OCI-LY7 (cell line): ENCODE data around the gene PARD3B. TPM values are rescaled to one million over a fixed set of nuclear protein-coding genes. Genes with fewer than 3 reads are reported as not detected.

Source experiments
- BruUV-seq: library from RNA; stranded (reverse); fragments of 400-500 nt; replicated peaks from 2 replicates; lab custom pipeline; 2021; lab: Mats Ljungman, UMichigan
- CTCF ChIA-PET: fragments of 300-600 bp; sonication (Branson Sonifier 250); formaldehyde crosslinking; loops from one replicate; lab custom pipeline; 2022; ENCODE audit warnings: antibody characterized with exemption; ENCODE audit not compliant: unreplicated experiment; lab: Charles Lee
- POLR2A ChIA-PET: fragments of 300-600 bp; sonication (Branson Sonifier 250); formaldehyde crosslinking; loops from one replicate; lab custom pipeline; 2022; ENCODE audit warnings: antibody characterized with exemption; lab: Charles Lee
- DNase-seq: peaks from one replicate; pipeline ENCODE4 v3.0.0-alpha.2; 2015; ENCODE audit warnings: low spot score
- H2AFZ ChIP-seq: fragments of 200-600 bp; sonication (generic), shearing (Covaris generic); 2 replicates; pipeline ENCODE4 v1.6.1; 2014; ENCODE audit warnings: mild to moderate bottlenecking, antibody characterized with exemption, low read length, moderate library complexity
- H3K27ac ChIP-seq: fragments of 200-600 bp; sonication (generic); 2 replicates; pipeline ENCODE4 v1.5.1; 2014; ENCODE audit warnings: mixed run types, low read depth, mild to moderate bottlenecking, moderate library complexity, low read length, inconsistent platforms; ENCODE audit not compliant: poor library complexity, severe bottlenecking
- H3K36me3 ChIP-seq: fragments of 200-600 bp; sonication (generic); 2 replicates; pipeline ENCODE4 v1.6.1; 2014; ENCODE audit warnings: mild to moderate bottlenecking, antibody characterized with exemption, low read length, moderate library complexity, mixed read lengths; ENCODE audit not compliant: insufficient read depth
- H3K4me1 ChIP-seq: fragments of 200-600 bp; sonication (generic); 2 replicates; pipeline ENCODE4 v1.5.1; 2014; ENCODE audit warnings: mild to moderate bottlenecking, low read length; ENCODE audit not compliant: insufficient read depth, poor library complexity, severe bottlenecking
- H3K4me2 ChIP-seq: fragments of 200-600 bp; sonication (generic); 2 replicates; pipeline ENCODE4 v1.6.1; 2014; ENCODE audit warnings: mild to moderate bottlenecking, low read length
- H3K4me3 ChIP-seq: fragments of 200-600 bp; sonication (generic); 2 replicates; pipeline ENCODE4 v1.5.1; 2014; ENCODE audit warnings: mild to moderate bottlenecking, low read depth, low read length; ENCODE audit not compliant: poor library complexity, severe bottlenecking
- H3K79me2 ChIP-seq: fragments of 200-600 bp; sonication (generic); 2 replicates; pipeline ENCODE4 v1.6.1; 2016; ENCODE audit warnings: low read depth, mild to moderate bottlenecking, low read length, moderate library complexity, mixed read lengths; ENCODE audit not compliant: insufficient read depth
- H3K9me2 ChIP-seq: fragments of 200-600 bp; sonication (generic); 2 replicates; pipeline ENCODE4 v1.6.1; 2016; ENCODE audit warnings: mild to moderate bottlenecking, low read length, mixed read lengths; ENCODE audit not compliant: insufficient read depth
- H3K9me3 ChIP-seq: fragments of 200-600 bp; sonication (generic); 2 replicates; pipeline ENCODE4 v1.6.1; 2014; ENCODE audit warnings: mild to moderate bottlenecking, mixed run types, low read length, mixed read lengths
- H4K20me1 ChIP-seq: fragments of 200-600 bp; sonication (generic); 2 replicates; pipeline ENCODE4 v1.6.1; 2014; ENCODE audit warnings: mild to moderate bottlenecking, antibody characterized with exemption, low read length, moderate library complexity, mixed read lengths; ENCODE audit not compliant: insufficient read depth
- EZH2phosphoT487 ChIP-seq: fragments of 200-600 bp; sonication (generic); IDR thresholded peaks from 2 replicates; pipeline ENCODE4 v1.6.1; 2018; ENCODE audit warnings: low read depth, borderline replicate concordance, mild to moderate bottlenecking, mixed run types, antibody characterized with exemption, low read length, moderate library complexity, mixed read lengths
- intact Hi-C: fragments of 100-400 bp; cut with micrococcal nuclease; formaldehyde crosslinking; loops from one replicate; pipeline ENCODE4 v1.10.0; 2022; ENCODE audit not compliant: unreplicated experiment
- total RNA-seq, 2 experiments: library from RNA; depleted of rRNA in 1 of 2; stranded (reverse); fragments of >200 nt in 1 of 2; shearing (Covaris generic) in 1 of 2; gene quantifications; 2 replicates each; pipeline ENCODE4 v1.2.3, GENCODE V29; 2014 to 2022
- TF ChIP-seq, protein P1 (sequence below): fragments of 200-600 bp; sonication (generic); conservative IDR thresholded peaks from 2 replicates; pipeline ENCODE4 v1.5.1; 2014; ENCODE audit warnings: mild to moderate bottlenecking, antibody characterized with exemption, low read length, moderate library complexity, mixed read lengths

PARD3B gene
- total RNA-seq, 2 experiments from 2014 or later, result not detected

DNA sequence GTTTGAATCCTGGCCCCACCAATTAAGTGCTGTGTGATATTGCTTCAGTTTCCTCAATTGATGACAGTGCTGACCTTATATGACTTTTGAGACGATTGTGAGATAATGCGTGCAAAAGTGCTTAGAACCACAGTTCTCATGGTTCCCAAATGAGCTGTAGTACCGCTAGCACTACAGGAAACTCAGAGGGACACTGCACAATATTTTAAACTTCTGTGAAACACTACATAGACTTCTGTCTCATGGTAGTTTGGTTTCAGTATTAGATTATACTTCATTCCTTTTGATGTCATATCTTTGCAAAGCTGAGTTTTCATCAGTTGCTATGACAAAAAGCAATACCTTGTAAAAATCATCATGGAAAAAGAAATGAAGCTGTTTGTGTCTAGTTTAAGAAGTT, 368.0 kb downstream of the PARD3B start:
- ChIA-PET POLR2A (interaction anchor here (1.2 kb wide), 1 partner anchor 9 kb away, joined by 3 read pairs; no protein-coding TSS in a partner anchor), CTCF (no interaction called here)
- H3K4me2 ChIP-seq, result no peak overlapping the region
- H3K9me2 ChIP-seq, result no peaks in the 10 kb centered on the region
- H3K27ac ChIP-seq, result no peak overlapping the region
- H2AFZ ChIP-seq, result no peak overlapping the region
- H3K36me3 ChIP-seq, result no peaks in the 10 kb centered on the region
- no peaks in the 10 kb centered on the region for H3K79me2 ChIP-seq
- no peaks in the 10 kb centered on the region for H3K9me3 ChIP-seq
- intact Hi-C loops, result no loop called here
- no peak overlapping the region for H3K4me3 ChIP-seq
- no peak for DNase-seq
- TF ChIP-seq, protein P1, sequence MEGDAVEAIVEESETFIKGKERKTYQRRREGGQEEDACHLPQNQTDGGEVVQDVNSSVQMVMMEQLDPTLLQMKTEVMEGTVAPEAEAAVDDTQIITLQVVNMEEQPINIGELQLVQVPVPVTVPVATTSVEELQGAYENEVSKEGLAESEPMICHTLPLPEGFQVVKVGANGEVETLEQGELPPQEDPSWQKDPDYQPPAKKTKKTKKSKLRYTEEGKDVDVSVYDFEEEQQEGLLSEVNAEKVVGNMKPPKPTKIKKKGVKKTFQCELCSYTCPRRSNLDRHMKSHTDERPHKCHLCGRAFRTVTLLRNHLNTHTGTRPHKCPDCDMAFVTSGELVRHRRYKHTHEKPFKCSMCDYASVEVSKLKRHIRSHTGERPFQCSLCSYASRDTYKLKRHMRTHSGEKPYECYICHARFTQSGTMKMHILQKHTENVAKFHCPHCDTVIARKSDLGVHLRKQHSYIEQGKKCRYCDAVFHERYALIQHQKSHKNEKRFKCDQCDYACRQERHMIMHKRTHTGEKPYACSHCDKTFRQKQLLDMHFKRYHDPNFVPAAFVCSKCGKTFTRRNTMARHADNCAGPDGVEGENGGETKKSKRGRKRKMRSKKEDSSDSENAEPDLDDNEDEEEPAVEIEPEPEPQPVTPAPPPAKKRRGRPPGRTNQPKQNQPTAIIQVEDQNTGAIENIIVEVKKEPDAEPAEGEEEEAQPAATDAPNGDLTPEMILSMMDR, result no peak
- TF ChIP-seq EZH2phosphoT487, result no peak
- no peaks in the 10 kb centered on the region for H3K4me1 ChIP-seq
- BruUV-seq, result no TSS peak
- H4K20me1 ChIP-seq, result no peaks in the 10 kb centered on the region

DNA sequence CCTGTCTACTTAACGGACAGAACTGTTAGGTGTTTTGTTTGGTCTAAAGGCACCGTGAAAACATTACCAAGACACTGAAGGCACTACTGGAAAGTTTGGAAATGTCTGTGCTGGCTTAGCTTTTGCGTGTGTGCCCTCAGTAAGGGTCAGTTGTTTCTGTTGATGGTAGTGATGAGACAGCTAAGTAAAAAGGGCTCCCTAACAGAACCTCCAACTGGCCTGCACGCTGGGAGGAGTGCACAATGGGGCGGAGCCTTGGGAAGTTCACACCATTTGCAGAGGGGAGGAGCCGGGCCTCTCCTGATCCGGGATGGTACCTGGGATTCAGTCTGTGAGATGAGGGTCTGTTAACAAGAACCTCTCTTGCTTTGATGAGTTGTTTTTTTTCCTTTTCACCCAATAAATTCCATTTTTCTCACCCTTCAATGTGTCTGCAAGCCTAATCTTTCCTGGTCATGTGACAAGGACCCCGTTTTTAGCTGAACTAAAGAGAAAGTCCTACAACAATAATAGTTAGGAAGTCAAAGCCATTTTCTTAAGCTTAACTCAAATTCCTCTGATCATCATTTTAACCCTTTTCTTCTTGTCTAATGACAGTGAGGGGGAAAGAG, 368.7 kb downstream of the PARD3B start:
- Histone ChIP-seq H3K9me2 (no peaks in the 10 kb centered on the region), H3K79me2 (no peaks in the 10 kb centered on the region), H3K4me1 (no peaks in the 10 kb centered on the region), H3K9me3 (no peaks in the 10 kb centered on the region), H3K36me3 (no peaks in the 10 kb centered on the region), H4K20me1 (no peaks in the 10 kb centered on the region), H3K4me2 (no peak overlapping the region), H3K4me3 (no peak overlapping the region), H2AFZ (no peak overlapping the region), H3K27ac (no peak overlapping the region)
- ChIA-PET POLR2A (interaction anchor here (0.6 kb wide), 1 partner anchor 536 kb away, joined by 6 read pairs; no protein-coding TSS in a partner anchor), CTCF (no interaction called here)
- intact Hi-C loops, result no loop called here
- DNase-seq, result no peak
- BruUV-seq, result no TSS peak
- TF ChIP-seq EZH2phosphoT487, result no peak
- TF ChIP-seq, protein P1, result no peak

DNA sequence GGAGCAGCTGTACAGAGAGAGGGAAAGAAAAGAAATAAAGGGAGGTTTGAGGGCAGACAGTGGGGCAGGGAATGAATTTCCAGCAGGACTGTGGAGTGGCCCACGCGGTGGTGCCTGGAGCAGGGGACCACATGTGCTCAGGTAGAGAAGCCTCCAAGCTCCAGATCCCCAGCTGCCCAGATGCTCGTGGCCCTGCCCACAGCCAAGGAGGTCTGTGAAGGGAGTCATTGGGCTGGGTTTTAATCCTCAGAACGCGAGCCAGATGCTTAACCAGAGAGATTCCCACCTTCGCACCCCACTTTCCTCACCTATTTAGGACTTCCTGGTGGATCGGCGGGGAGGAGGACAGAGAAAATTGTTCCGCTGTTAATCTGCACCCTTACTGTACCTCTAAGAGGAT, 369.4 kb downstream of the PARD3B start:
- intact Hi-C loops, result no loop called here
- CTCF ChIA-PET, result no interaction called here
- H3K79me2 ChIP-seq, result no peaks in the 10 kb centered on the region
- H3K4me3 ChIP-seq, result no peak overlapping the region
- POLR2A ChIA-PET, result interaction anchor here (0.6 to 1.2 kb wide), 2 partner anchors 16 to 535 kb away, joined by 6 to 7 read pairs; no protein-coding TSS in a partner anchor
- H3K36me3 ChIP-seq, result no peaks in the 10 kb centered on the region
- no peak for DNase-seq
- no peaks in the 10 kb centered on the region for H4K20me1 ChIP-seq
- H3K9me2 ChIP-seq, result no peaks in the 10 kb centered on the region
- no peaks in the 10 kb centered on the region for H3K4me1 ChIP-seq
- no TSS peak for BruUV-seq
- TF ChIP-seq EZH2phosphoT487, result no peak
- TF ChIP-seq, protein P1, result no peak
- H3K27ac ChIP-seq, result no peak overlapping the region
- H2AFZ ChIP-seq, result no peak overlapping the region
- H3K9me3 ChIP-seq, result no peaks in the 10 kb centered on the region
- H3K4me2 ChIP-seq, result no peak overlapping the region
